Neural cell (in vitro differentiated cells): Measurements from ENCODE around the gene INPP5A. TPM values are rescaled to one million over a fixed set of nuclear protein-coding genes. Genes with fewer than 3 reads are reported as not detected.

Experiments
- H2AFZ ChIP-seq: fragments of 200-600, 300-800 bp; sonication (generic), shearing (Covaris generic); 2 replicates; pipeline ENCODE4 v1.6.0; 2014; ENCODE audit warnings: low read depth, mild to moderate bottlenecking, antibody characterized with exemption, low read length, moderate library complexity
- H3F3A ChIP-seq: fragments of 200-600 bp; shearing (Covaris generic); 2 replicates; pipeline ENCODE4 v1.6.1; 2016; ENCODE audit warnings: mild to moderate bottlenecking, moderate library complexity, mixed read lengths, antibody characterized with exemption, low read length; ENCODE audit not compliant: insufficient read depth, poor library complexity, severe bottlenecking
- H3K27ac ChIP-seq: fragments of 200-600, 300-800 bp; sonication (generic), shearing (Covaris generic); 2 replicates; pipeline ENCODE4 v1.5.1; 2014; ENCODE audit warnings: mild to moderate bottlenecking, low read length, moderate library complexity
- H3K27me3 ChIP-seq: fragments of 300-800, 200-600 bp; sonication (generic), shearing (Covaris generic); 2 replicates; pipeline ENCODE4 v1.6.0; 2014; ENCODE audit warnings: mild to moderate bottlenecking, low read depth, low read length, moderate library complexity; ENCODE audit not compliant: insufficient read depth
- H3K36me3 ChIP-seq: fragments of 300-800, 200-600 bp; sonication (generic), shearing (Covaris generic); 2 replicates; pipeline ENCODE4 v1.5.1; 2014; ENCODE audit warnings: mild to moderate bottlenecking, antibody characterized with exemption, low read length, moderate library complexity; ENCODE audit not compliant: insufficient read depth
- H3K4me2 ChIP-seq: fragments of 300-800, 200-600 bp; sonication (generic), shearing (Covaris generic); 2 replicates; pipeline ENCODE4 v1.6.0; 2014; ENCODE audit warnings: mild to moderate bottlenecking, low read length
- H3K4me3 ChIP-seq: fragments of 300-800, 200-600 bp; sonication (generic), shearing (Covaris generic); 2 replicates; pipeline ENCODE4 v1.5.1; 2014; ENCODE audit warnings: mild to moderate bottlenecking, low read length, moderate library complexity
- H3K79me2 ChIP-seq: fragments of 200-600 bp; shearing (Covaris generic); replicated peaks from 2 replicates; pipeline ENCODE4 v1.6.0; 2014; ENCODE audit warnings: mild to moderate bottlenecking, low read length, moderate library complexity; ENCODE audit not compliant: insufficient read depth
- H3K9ac ChIP-seq: fragments of 300-800, 200-600 bp; sonication (generic), shearing (Covaris generic); 2 replicates; pipeline ENCODE4 v1.6.1; 2016; ENCODE audit warnings: mild to moderate bottlenecking, low read length, mixed read lengths
- H3K9me2 ChIP-seq: fragments of 200-600 bp; shearing (Covaris generic); 2 replicates; pipeline ENCODE4 v1.6.1; 2016; ENCODE audit warnings: mild to moderate bottlenecking, low read length, mixed read lengths; ENCODE audit not compliant: insufficient read depth
- H3K9me3 ChIP-seq: fragments of 200-600, 300-800 bp; sonication (generic), shearing (Covaris generic); 2 replicates; pipeline ENCODE4 v1.6.1; 2016; ENCODE audit warnings: mild to moderate bottlenecking, mixed run types, low read length, moderate library complexity, mixed read lengths
- H4K20me1 ChIP-seq: fragments of 200-600 bp; shearing (Covaris generic); 2 replicates; pipeline ENCODE4 v1.6.1; 2016; ENCODE audit warnings: mild to moderate bottlenecking, mixed run types; ENCODE audit not compliant: insufficient read depth
- CTCF ChIP-seq: fragments of 450-650 bp; IDR thresholded peaks from 2 replicates; pipeline ENCODE4 v1.5.1; 2014; ENCODE audit warnings: antibody characterized with exemption, mild to moderate bottlenecking, moderate library complexity; ENCODE audit not compliant: poor library complexity, severe bottlenecking
- EP300 ChIP-seq: fragments of 450-650 bp; conservative IDR thresholded peaks from 2 replicates; pipeline ENCODE4 v1.6.1; 2014; ENCODE audit warnings: antibody characterized with exemption, mild to moderate bottlenecking, moderate library complexity; ENCODE audit not compliant: poor library complexity, severe bottlenecking
- EZH2 ChIP-seq: fragments of 200-600, 300-800 bp; shearing (Covaris generic), sonication (generic); IDR thresholded peaks from 2 replicates; pipeline ENCODE4 v1.6.1; 2014; ENCODE audit warnings: antibody characterized with exemption, low read length, borderline replicate concordance, mild to moderate bottlenecking; ENCODE audit not compliant: insufficient read depth, poor library complexity, severe bottlenecking
- MXI1 ChIP-seq: fragments of 450-650 bp; conservative IDR thresholded peaks from 2 replicates; pipeline ENCODE4 v1.6.1; 2014; ENCODE audit warnings: antibody characterized with exemption, mild to moderate bottlenecking; ENCODE audit not compliant: poor library complexity, severe bottlenecking
- POLR2AphosphoS5 ChIP-seq: IDR thresholded peaks from 2 replicates; pipeline ENCODE4 v1.6.1; 2012
- RAD21 ChIP-seq: fragments of 450-650 bp; conservative IDR thresholded peaks from 2 replicates; pipeline ENCODE4 v1.6.1; 2014; ENCODE audit warnings: antibody characterized with exemption, mild to moderate bottlenecking, moderate library complexity
- REST ChIP-seq: IDR thresholded peaks from 2 replicates; pipeline ENCODE4 v1.6.1; 2012; ENCODE audit warnings: borderline replicate concordance
- SMC3 ChIP-seq: fragments of 450-650 bp; conservative IDR thresholded peaks from 2 replicates; pipeline ENCODE4 v1.6.1; 2014; ENCODE audit warnings: antibody characterized with exemption, mild to moderate bottlenecking, moderate library complexity; ENCODE audit not compliant: poor library complexity
- TAF1 ChIP-seq: IDR thresholded peaks from 2 replicates; pipeline ENCODE4 v1.6.1; 2012; ENCODE audit warnings: low read depth
- polyA plus RNA-seq: library from polyadenylated mRNA; depleted of rRNA; stranded (reverse); fragments of >200 nt; gene quantifications from 2 replicates; pipeline ENCODE4 v1.2.3, GENCODE V29; 2014

INPP5A gene
- polyA plus RNA-seq, 1 donor from 2014 or later: 48.8 TPM

GRCh38 chr10:132709471-132709951 lies 171.9 kb downstream of the INPP5A start:
- Histone ChIP-seq H4K20me1 (no peaks in the 10 kb centered on the region), H3K9ac (no peak overlapping the region), H3K79me2 (no peaks in the 10 kb centered on the region), H3K4me2 (no peak overlapping the region), H3K27ac (no peak overlapping the region), H3K9me2 (no peaks in the 10 kb centered on the region), H3K27me3 (peaks cover 18% of the 10 kb centered on the region), H3F3A (no peaks in the 10 kb centered on the region), H3K9me3 (peaks cover 16% of the 10 kb centered on the region), H2AFZ (no peak overlapping the region), H3K36me3 (no peaks in the 10 kb centered on the region), H3K4me3 (no peak overlapping the region)
- TF ChIP-seq TAF1 (no peak), EP300 (no peak), MXI1 (no peak), SMC3 (no peak), REST (no peak), POLR2AphosphoS5 (no peak), CTCF (no peak), RAD21 (no peak), EZH2 (no peak)

GRCh38 chr10:132710036-132710686 lies 172.6 kb downstream of the INPP5A start:
- Histone ChIP-seq H3K9ac (no peak overlapping the region), H4K20me1 (no peaks in the 10 kb centered on the region), H3K36me3 (no peaks in the 10 kb centered on the region), H3K4me3 (no peak overlapping the region), H3K27ac (no peak overlapping the region), H3K27me3 (peaks cover 22% of the 10 kb centered on the region), H3K4me2 (no peak overlapping the region), H3F3A (no peaks in the 10 kb centered on the region), H2AFZ (no peak overlapping the region), H3K79me2 (no peaks in the 10 kb centered on the region), H3K9me3 (peaks cover 15% of the 10 kb centered on the region), H3K9me2 (no peaks in the 10 kb centered on the region)
- TF ChIP-seq SMC3 (no peak), POLR2AphosphoS5 (no peak), CTCF (no peak), RAD21 (no peak), EZH2 (no peak), REST (no peak), TAF1 (no peak), EP300 (no peak), MXI1 (no peak)
